ENCODE results near the gene SETX.

The SETX gene

GRCh38 chr9:132395560-132395959, 40.8 kb upstream of the SETX start:
- no peak for TF ChIP-seq ZNF70 (CRISPR knock-in tag; IDR thresholded peaks at IDR 0.05)
- no peak for TF ChIP-seq BACH2 (CRISPR knock-in tag; IDR thresholded peaks at IDR 0.05; ENCODE audit: borderline replicate concordance)
- no peak for TF ChIP-seq ESRRG (CRISPR knock-in tag; IDR thresholded peaks at IDR 0.05)
- no peak for TF ChIP-seq TOX (CRISPR knock-in tag; IDR thresholded peaks at IDR 0.05; ENCODE audit: borderline replicate concordance)
- no peak for TF ChIP-seq SNAI2 (CRISPR knock-in tag; IDR thresholded peaks at IDR 0.05)
- TF ChIP-seq ISL1 (CRISPR knock-in tag; IDR thresholded peaks at IDR 0.05): no peak
- TF ChIP-seq TCF4 (CRISPR knock-in tag; IDR thresholded peaks at IDR 0.05; ENCODE audit: borderline replicate concordance): no peak
- no peak for TF ChIP-seq CREB5 (CRISPR knock-in tag; IDR thresholded peaks at IDR 0.05; ENCODE audit: low read depth)
- no peak for TF ChIP-seq TSHZ2 (CRISPR knock-in tag; IDR thresholded peaks at IDR 0.05)
- TF ChIP-seq ZNF8 (CRISPR knock-in tag; IDR thresholded peaks at IDR 0.05): no peak
- no peak for TF ChIP-seq RARB (CRISPR knock-in tag; IDR thresholded peaks at IDR 0.05)
- no peak for TF ChIP-seq CSRNP3 (CRISPR knock-in tag; IDR thresholded peaks at IDR 0.05)
- no peak for TF ChIP-seq CSDC2 (CRISPR knock-in tag; IDR thresholded peaks at IDR 0.05)
- no peak for TF ChIP-seq GLIS3 (CRISPR knock-in tag; IDR thresholded peaks at IDR 0.05)
- TF ChIP-seq POU6F1 (CRISPR knock-in tag; IDR thresholded peaks at IDR 0.05; ENCODE audit: borderline replicate concordance, low read depth): no peak
- TF ChIP-seq ZNF565 (CRISPR knock-in tag; conservative IDR thresholded peaks at IDR 0.05; ENCODE audit: low read depth): no peak
- TF ChIP-seq PPARA (CRISPR knock-in tag; IDR thresholded peaks at IDR 0.05; ENCODE audit: borderline replicate concordance): no peak
- ATAC-seq: no peak

GRCh38 chr9:132391449-132391848, 36.7 kb upstream of the SETX start:
- TF ChIP-seq OSR1 (CRISPR knock-in tag; IDR thresholded peaks at IDR 0.05): no peak
- no peak for TF ChIP-seq PPARA (CRISPR knock-in tag; IDR thresholded peaks at IDR 0.05; ENCODE audit: borderline replicate concordance)
- TF ChIP-seq ISL1 (CRISPR knock-in tag; IDR thresholded peaks at IDR 0.05): no peak
- no peak for TF ChIP-seq ARNTL (CRISPR knock-in tag; IDR thresholded peaks at IDR 0.05; ENCODE audit: borderline replicate concordance, low read depth)
- no peak for TF ChIP-seq CREB5 (CRISPR knock-in tag; IDR thresholded peaks at IDR 0.05; ENCODE audit: low read depth)
- no peak for TF ChIP-seq ZNF8 (CRISPR knock-in tag; IDR thresholded peaks at IDR 0.05)
- no peak for TF ChIP-seq ZC3H10 (CRISPR knock-in tag; IDR thresholded peaks at IDR 0.05)
- no peak for TF ChIP-seq ZNF70 (CRISPR knock-in tag; IDR thresholded peaks at IDR 0.05)
- no peak for TF ChIP-seq CSRNP3 (CRISPR knock-in tag; IDR thresholded peaks at IDR 0.05)
- no peak for TF ChIP-seq CSDC2 (CRISPR knock-in tag; IDR thresholded peaks at IDR 0.05)
- no peak for TF ChIP-seq POU6F1 (CRISPR knock-in tag; IDR thresholded peaks at IDR 0.05; ENCODE audit: borderline replicate concordance, low read depth)
- ATAC-seq: no peak
